WTC11 (cell line): ENCODE data around the gene NBEA. TPM values are rescaled to one million over a fixed set of nuclear protein-coding genes. Genes with fewer than 3 reads are reported as not detected.

Experiments
- ATAC-seq: fragments of 200-7000 bp; cut with Tn5 transposase; 2 replicates; pipeline ENCODE4 v1.10.0; 2021; ENCODE audit warnings: mild to moderate bottlenecking, moderate library complexity
- CTCF ChIA-PET: fragments of 300-600 bp; sonication (Branson Sonifier 250); formaldehyde crosslinking; loops from one replicate; lab custom pipeline; 2021; ENCODE audit warnings: antibody characterized with exemption; lab: Charles Lee
- POLR2A ChIA-PET: fragments of 350-600 bp; sonication (Branson Sonifier 250); formaldehyde crosslinking; loops from one replicate; lab custom pipeline; 2021; ENCODE audit warnings: antibody characterized with exemption; lab: Charles Lee
- DNase-seq: peaks from one replicate; pipeline ENCODE4 v3.0.0; 2021; ENCODE audit warnings: low spot score
- H3K27ac Mint-ChIP-seq: 2 replicates; pipeline ENCODE4 v1.8.0; 2021; ENCODE audit warnings: mixed read lengths
- H3K27me3 Mint-ChIP-seq: 2 replicates; pipeline ENCODE4 v1.8.0; 2021; ENCODE audit warnings: low read depth, mild to moderate bottlenecking, moderate library complexity, mixed read lengths
- H3K36me3 Mint-ChIP-seq: 2 replicates; pipeline ENCODE4 v1.8.0; 2021; ENCODE audit warnings: mixed read lengths
- H3K4me1 Mint-ChIP-seq: 2 replicates; pipeline ENCODE4 v1.8.0; 2022; ENCODE audit warnings: mixed read lengths
- H3K4me3 Mint-ChIP-seq: 2 replicates; pipeline ENCODE4 v1.8.0; 2021; ENCODE audit warnings: mild to moderate bottlenecking, moderate library complexity, mixed read lengths
- H3K9me3 Mint-ChIP-seq: 2 replicates; pipeline ENCODE4 v1.8.0; 2021; ENCODE audit warnings: mixed read lengths
- ATF1 ChIP-seq: sonication (generic); formaldehyde crosslinking; IDR thresholded peaks from 2 replicates; pipeline ENCODE4 v1.8.1; 2023; ENCODE audit warnings: mild to moderate bottlenecking, moderate library complexity, missing genetic modification reagents
- ATF3 ChIP-seq: sonication (generic); formaldehyde crosslinking; conservative IDR thresholded peaks from 2 replicates; pipeline ENCODE4 v1.8.1; 2022; ENCODE audit warnings: mild to moderate bottlenecking, missing genetic modification reagents
- GABPB1 ChIP-seq: sonication (generic); formaldehyde crosslinking; IDR thresholded peaks from 2 replicates; pipeline ENCODE4 v1.8.1; 2023; ENCODE audit warnings: mild to moderate bottlenecking, missing genetic modification reagents
- GRHL2 ChIP-seq: fragments of 250-450 bp; sonication (Bioruptor Pico); IDR thresholded peaks from 2 replicates; pipeline ENCODE4 v1.8.0; 2022; ENCODE audit warnings: mild to moderate bottlenecking, moderate library complexity; ENCODE audit not compliant: insufficient replicate concordance, severe bottlenecking
- HMGA2 ChIP-seq: fragments of 250-450 bp; sonication (Bioruptor Pico); IDR thresholded peaks from 2 replicates; pipeline ENCODE4 v1.4.0; 2021; ENCODE audit warnings: mild to moderate bottlenecking, moderate library complexity
- MXD4 ChIP-seq: fragments of 250-450 bp; sonication (Bioruptor Pico); IDR thresholded peaks from 2 replicates; pipeline ENCODE4 v1.8.0; 2021; ENCODE audit warnings: mild to moderate bottlenecking, moderate library complexity, borderline replicate concordance
- NFE2L1 ChIP-seq: sonication (generic); formaldehyde crosslinking; IDR thresholded peaks from 2 replicates; pipeline ENCODE4 v1.8.1; 2023; ENCODE audit warnings: missing genetic modification reagents
- NR2C2 ChIP-seq: sonication (generic); formaldehyde crosslinking; IDR thresholded peaks from 2 replicates; pipeline ENCODE4 v1.8.0; 2022; ENCODE audit warnings: mild to moderate bottlenecking, missing genetic modification reagents
- NR3C1 ChIP-seq: sonication (generic); formaldehyde crosslinking; conservative IDR thresholded peaks from 2 replicates; pipeline ENCODE4 v1.8.1; 2023; ENCODE audit warnings: low read depth, mild to moderate bottlenecking, missing genetic modification reagents
- RORB ChIP-seq: fragments of 250-450 bp; sonication (Bioruptor Pico); IDR thresholded peaks from 2 replicates; pipeline ENCODE4 v1.9.0; 2021; ENCODE audit warnings: mild to moderate bottlenecking
- SMAD4 ChIP-seq: sonication (generic); formaldehyde crosslinking; IDR thresholded peaks from 2 replicates; pipeline ENCODE4 v1.8.0; 2022; ENCODE audit warnings: mild to moderate bottlenecking, missing genetic modification reagents
- TEAD1 ChIP-seq: sonication (generic); formaldehyde crosslinking; IDR thresholded peaks from 2 replicates; pipeline ENCODE4 v1.8.0; 2022; ENCODE audit warnings: mild to moderate bottlenecking, missing genetic modification reagents
- TEAD4 ChIP-seq: sonication (generic); formaldehyde crosslinking; IDR thresholded peaks from 2 replicates; pipeline ENCODE4 v1.8.0; 2022; ENCODE audit warnings: mild to moderate bottlenecking, missing genetic modification reagents
- ZBTB21 ChIP-seq: sonication (generic); formaldehyde crosslinking; IDR thresholded peaks from 2 replicates; pipeline ENCODE4 v1.8.1; 2023; ENCODE audit warnings: mild to moderate bottlenecking, missing genetic modification reagents, borderline replicate concordance
- ZMAT4 ChIP-seq: fragments of 250-450 bp; sonication (Bioruptor Pico); IDR thresholded peaks from 2 replicates; pipeline ENCODE4 v1.9.0; 2021; ENCODE audit warnings: mild to moderate bottlenecking
- ZNF423 ChIP-seq: fragments of 250-450 bp; sonication (Bioruptor Pico); IDR thresholded peaks from 2 replicates; pipeline ENCODE4 v2.1.2; 2022; ENCODE audit warnings: mild to moderate bottlenecking, moderate library complexity
- ZNF425 ChIP-seq: fragments of 250-450 bp; sonication (Bioruptor Pico); conservative IDR thresholded peaks from 2 replicates; pipeline ENCODE4 v1.9.0; 2021; ENCODE audit warnings: mild to moderate bottlenecking
- total RNA-seq: library from RNA; stranded (reverse); gene quantifications from 3 replicates; pipeline ENCODE4 v1.2.3, GENCODE V29; 2021
- TF ChIP-seq, protein P1 (sequence below): sonication (generic); formaldehyde crosslinking; IDR thresholded peaks from 2 replicates; pipeline ENCODE4 v1.8.0; 2023; ENCODE audit warnings: mild to moderate bottlenecking, missing genetic modification reagents
- TF ChIP-seq, protein P2 (sequence below): fragments of 250-450 bp; sonication (Bioruptor Pico); IDR thresholded peaks from 2 replicates; pipeline ENCODE4 v1.9.0; 2021; ENCODE audit warnings: mild to moderate bottlenecking, borderline replicate concordance
- TF ChIP-seq, protein P3 (sequence below): fragments of 200-600 bp; IDR thresholded peaks from 2 replicates; pipeline ENCODE4 v1.8.0; 2022; ENCODE audit warnings: antibody characterized with exemption
- TF ChIP-seq, protein P4 (sequence below): sonication (generic); formaldehyde crosslinking; IDR thresholded peaks from 2 replicates; pipeline ENCODE4 v1.8.1; 2022; ENCODE audit warnings: low read depth, missing genetic modification reagents, borderline replicate concordance

Gene NBEA
- total RNA-seq, 1 experiment from 2014 or later, result 20.9 TPM

GRCh38 chr13:35343417-35343816 lies 401.3 kb downstream of the NBEA start:
- TF ChIP-seq NR3C1 (no peak), NR2C2 (CRISPR knock-in tag) (no peak), ZNF423 (CRISPR knock-in tag) (no peak), TEAD1 (CRISPR knock-in tag) (no peak), ZBTB21 (CRISPR knock-in tag) (no peak), ZMAT4 (no peak), SMAD4 (CRISPR knock-in tag) (no peak), ATF1 (CRISPR knock-in tag) (no peak), GRHL2 (CRISPR knock-in tag) (no peak), TEAD4 (no peak), HMGA2 (no peak), ATF3 (no peak), ZNF425 (no peak), NFE2L1 (CRISPR knock-in tag) (no peak)
- TF ChIP-seq, protein P1, sequence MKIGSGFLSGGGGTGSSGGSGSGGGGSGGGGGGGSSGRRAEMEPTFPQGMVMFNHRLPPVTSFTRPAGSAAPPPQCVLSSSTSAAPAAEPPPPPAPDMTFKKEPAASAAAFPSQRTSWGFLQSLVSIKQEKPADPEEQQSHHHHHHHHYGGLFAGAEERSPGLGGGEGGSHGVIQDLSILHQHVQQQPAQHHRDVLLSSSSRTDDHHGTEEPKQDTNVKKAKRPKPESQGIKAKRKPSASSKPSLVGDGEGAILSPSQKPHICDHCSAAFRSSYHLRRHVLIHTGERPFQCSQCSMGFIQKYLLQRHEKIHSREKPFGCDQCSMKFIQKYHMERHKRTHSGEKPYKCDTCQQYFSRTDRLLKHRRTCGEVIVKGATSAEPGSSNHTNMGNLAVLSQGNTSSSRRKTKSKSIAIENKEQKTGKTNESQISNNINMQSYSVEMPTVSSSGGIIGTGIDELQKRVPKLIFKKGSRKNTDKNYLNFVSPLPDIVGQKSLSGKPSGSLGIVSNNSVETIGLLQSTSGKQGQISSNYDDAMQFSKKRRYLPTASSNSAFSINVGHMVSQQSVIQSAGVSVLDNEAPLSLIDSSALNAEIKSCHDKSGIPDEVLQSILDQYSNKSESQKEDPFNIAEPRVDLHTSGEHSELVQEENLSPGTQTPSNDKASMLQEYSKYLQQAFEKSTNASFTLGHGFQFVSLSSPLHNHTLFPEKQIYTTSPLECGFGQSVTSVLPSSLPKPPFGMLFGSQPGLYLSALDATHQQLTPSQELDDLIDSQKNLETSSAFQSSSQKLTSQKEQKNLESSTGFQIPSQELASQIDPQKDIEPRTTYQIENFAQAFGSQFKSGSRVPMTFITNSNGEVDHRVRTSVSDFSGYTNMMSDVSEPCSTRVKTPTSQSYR (CRISPR knock-in tag), result no peak
- TF ChIP-seq, protein P2, sequence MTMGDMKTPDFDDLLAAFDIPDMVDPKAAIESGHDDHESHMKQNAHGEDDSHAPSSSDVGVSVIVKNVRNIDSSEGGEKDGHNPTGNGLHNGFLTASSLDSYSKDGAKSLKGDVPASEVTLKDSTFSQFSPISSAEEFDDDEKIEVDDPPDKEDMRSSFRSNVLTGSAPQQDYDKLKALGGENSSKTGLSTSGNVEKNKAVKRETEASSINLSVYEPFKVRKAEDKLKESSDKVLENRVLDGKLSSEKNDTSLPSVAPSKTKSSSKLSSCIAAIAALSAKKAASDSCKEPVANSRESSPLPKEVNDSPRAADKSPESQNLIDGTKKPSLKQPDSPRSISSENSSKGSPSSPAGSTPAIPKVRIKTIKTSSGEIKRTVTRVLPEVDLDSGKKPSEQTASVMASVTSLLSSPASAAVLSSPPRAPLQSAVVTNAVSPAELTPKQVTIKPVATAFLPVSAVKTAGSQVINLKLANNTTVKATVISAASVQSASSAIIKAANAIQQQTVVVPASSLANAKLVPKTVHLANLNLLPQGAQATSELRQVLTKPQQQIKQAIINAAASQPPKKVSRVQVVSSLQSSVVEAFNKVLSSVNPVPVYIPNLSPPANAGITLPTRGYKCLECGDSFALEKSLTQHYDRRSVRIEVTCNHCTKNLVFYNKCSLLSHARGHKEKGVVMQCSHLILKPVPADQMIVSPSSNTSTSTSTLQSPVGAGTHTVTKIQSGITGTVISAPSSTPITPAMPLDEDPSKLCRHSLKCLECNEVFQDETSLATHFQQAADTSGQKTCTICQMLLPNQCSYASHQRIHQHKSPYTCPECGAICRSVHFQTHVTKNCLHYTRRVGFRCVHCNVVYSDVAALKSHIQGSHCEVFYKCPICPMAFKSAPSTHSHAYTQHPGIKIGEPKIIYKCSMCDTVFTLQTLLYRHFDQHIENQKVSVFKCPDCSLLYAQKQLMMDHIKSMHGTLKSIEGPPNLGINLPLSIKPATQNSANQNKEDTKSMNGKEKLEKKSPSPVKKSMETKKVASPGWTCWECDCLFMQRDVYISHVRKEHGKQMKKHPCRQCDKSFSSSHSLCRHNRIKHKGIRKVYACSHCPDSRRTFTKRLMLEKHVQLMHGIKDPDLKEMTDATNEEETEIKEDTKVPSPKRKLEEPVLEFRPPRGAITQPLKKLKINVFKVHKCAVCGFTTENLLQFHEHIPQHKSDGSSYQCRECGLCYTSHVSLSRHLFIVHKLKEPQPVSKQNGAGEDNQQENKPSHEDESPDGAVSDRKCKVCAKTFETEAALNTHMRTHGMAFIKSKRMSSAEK (CRISPR knock-in tag), result no peak
- TF ChIP-seq, all 79 proteins: peak for 0
- Mint-ChIP-seq H3K4me3 (no peak overlapping the region), H3K27ac (no peak overlapping the region), H3K36me3 (no peaks in the 10 kb centered on the region), H3K9me3 (0 out of 2 replicates have a peak, but pooled peaks cover 4% of the 10 kb centered on the region), H3K4me1 (peaks cover 17% of the 10 kb centered on the region), H3K27me3 (no peaks in the 10 kb centered on the region)
- DNase-seq (no peak), ATAC-seq (no peak)
- POLR2A ChIA-PET, result no interaction called here
- CTCF ChIA-PET, result no interaction called here

DNA sequence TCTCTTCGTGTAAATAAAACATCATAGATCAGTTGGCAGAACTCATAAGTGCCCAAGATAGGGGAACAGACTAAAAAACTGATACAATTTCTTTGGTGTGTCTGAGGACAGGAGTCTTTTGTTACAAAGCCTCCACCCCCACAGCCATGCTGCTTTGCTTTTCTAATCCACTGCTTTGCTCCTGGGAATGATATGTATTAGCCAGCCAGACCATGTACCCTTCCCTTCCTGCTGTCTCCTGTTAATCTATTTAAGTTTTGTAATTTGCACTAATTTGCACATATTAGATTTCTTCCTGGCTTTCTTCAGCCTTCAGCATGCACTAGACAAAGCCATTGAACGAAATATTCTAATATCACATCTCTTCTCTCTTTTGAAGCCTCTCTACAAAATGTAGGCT lies 403.9 kb downstream of the NBEA start:
- no peaks in the 10 kb centered on the region for H3K27me3 Mint-ChIP-seq
- ATAC-seq, result no peak; the same call in 1 of the 2 replicates
- H3K4me1 Mint-ChIP-seq, result peaks cover 6% of the 10 kb centered on the region
- H3K9me3 Mint-ChIP-seq, result no peaks in the 10 kb centered on the region
- H3K4me3 Mint-ChIP-seq, result no peak overlapping the region
- CTCF ChIA-PET, result no interaction called here
- no peak overlapping the region for H3K27ac Mint-ChIP-seq
- DNase-seq, result no peak
- H3K36me3 Mint-ChIP-seq, result no peaks in the 10 kb centered on the region
- POLR2A ChIA-PET, result no interaction called here
- TF ChIP-seq MXD4 (CRISPR knock-in tag) (no peak), NFE2L1 (CRISPR knock-in tag) (no peak), RORB (CRISPR knock-in tag) (no peak), GABPB1 (CRISPR knock-in tag) (no peak), SMAD4 (CRISPR knock-in tag) (no peak)
- TF ChIP-seq, protein P3, sequence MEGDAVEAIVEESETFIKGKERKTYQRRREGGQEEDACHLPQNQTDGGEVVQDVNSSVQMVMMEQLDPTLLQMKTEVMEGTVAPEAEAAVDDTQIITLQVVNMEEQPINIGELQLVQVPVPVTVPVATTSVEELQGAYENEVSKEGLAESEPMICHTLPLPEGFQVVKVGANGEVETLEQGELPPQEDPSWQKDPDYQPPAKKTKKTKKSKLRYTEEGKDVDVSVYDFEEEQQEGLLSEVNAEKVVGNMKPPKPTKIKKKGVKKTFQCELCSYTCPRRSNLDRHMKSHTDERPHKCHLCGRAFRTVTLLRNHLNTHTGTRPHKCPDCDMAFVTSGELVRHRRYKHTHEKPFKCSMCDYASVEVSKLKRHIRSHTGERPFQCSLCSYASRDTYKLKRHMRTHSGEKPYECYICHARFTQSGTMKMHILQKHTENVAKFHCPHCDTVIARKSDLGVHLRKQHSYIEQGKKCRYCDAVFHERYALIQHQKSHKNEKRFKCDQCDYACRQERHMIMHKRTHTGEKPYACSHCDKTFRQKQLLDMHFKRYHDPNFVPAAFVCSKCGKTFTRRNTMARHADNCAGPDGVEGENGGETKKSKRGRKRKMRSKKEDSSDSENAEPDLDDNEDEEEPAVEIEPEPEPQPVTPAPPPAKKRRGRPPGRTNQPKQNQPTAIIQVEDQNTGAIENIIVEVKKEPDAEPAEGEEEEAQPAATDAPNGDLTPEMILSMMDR, result no peak
- TF ChIP-seq, protein P4, sequence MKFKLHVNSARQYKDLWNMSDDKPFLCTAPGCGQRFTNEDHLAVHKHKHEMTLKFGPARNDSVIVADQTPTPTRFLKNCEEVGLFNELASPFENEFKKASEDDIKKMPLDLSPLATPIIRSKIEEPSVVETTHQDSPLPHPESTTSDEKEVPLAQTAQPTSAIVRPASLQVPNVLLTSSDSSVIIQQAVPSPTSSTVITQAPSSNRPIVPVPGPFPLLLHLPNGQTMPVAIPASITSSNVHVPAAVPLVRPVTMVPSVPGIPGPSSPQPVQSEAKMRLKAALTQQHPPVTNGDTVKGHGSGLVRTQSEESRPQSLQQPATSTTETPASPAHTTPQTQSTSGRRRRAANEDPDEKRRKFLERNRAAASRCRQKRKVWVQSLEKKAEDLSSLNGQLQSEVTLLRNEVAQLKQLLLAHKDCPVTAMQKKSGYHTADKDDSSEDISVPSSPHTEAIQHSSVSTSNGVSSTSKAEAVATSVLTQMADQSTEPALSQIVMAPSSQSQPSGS (CRISPR knock-in tag), result no peak
